Measurements from ENCODE around the gene NUDT14. TPM values are rescaled to one million over a fixed set of nuclear protein-coding genes. Genes with fewer than 3 reads are reported as not detected.

The NUDT14 gene
- total RNA-seq, 4 donors from 2014 or later: 11.0 to 22.3 (median 13.2) TPM; not detected in 1

- no peaks in the 10 kb centered on the region for H3K36me3 ChIP-seq
- TF ChIP-seq CTCF (IDR thresholded peaks at IDR 0.05): no peak
- no peak for TF ChIP-seq POLR2A (IDR thresholded peaks at IDR 0.05)
- DNase-seq: no peak
- no peaks in the 10 kb centered on the region for H3K4me1 ChIP-seq
- intact Hi-C loops (cut with DNase I; ENCODE audit: low total_unique reads): no loop called here
- H3K27me3 ChIP-seq: no peaks in the 10 kb centered on the region
- H3K4me3 ChIP-seq: no peak overlapping the region
- H3K9me3 ChIP-seq: no peaks in the 10 kb centered on the region
- H3K27ac ChIP-seq: no peak overlapping the region
Measured at GRCh38 chr14:105155071-105155651, 26.0 kb downstream of the NUDT14 start.

GRCh38 chr14:105154476-105154871 lies 26.6 kb downstream of the NUDT14 start:
- no peaks in the 10 kb centered on the region for H3K36me3 ChIP-seq
- intact Hi-C loops (cut with DNase I; ENCODE audit: low total_unique reads): no loop called here
- no peaks in the 10 kb centered on the region for H3K9me3 ChIP-seq
- H3K27ac ChIP-seq: peak overlapping the region in 1 of 2 donors; percentile 25
- H3K4me1 ChIP-seq: no peaks in the 10 kb centered on the region
- no peak for TF ChIP-seq POLR2A (IDR thresholded peaks at IDR 0.05)
- TF ChIP-seq CTCF (IDR thresholded peaks at IDR 0.05): no peak
- no peak overlapping the region for H3K4me3 ChIP-seq
- no peak for DNase-seq
- H3K27me3 ChIP-seq: no peaks in the 10 kb centered on the region

- TF ChIP-seq CTCF (IDR thresholded peaks at IDR 0.05) (no peak), POLR2A (IDR thresholded peaks at IDR 0.05) (no peak)
- Histone ChIP-seq H3K27me3 (no peaks in the 10 kb centered on the region), H3K9me3 (no peaks in the 10 kb centered on the region), H3K4me3 (no peak overlapping the region), H3K27ac (peak overlapping the region in 1 of 2 donors; percentile 25), H3K4me1 (no peaks in the 10 kb centered on the region), H3K36me3 (no peaks in the 10 kb centered on the region)
- no peak for DNase-seq
- intact Hi-C loops (cut with DNase I; ENCODE audit: low total_unique reads): no loop called here
Measured at GRCh38 chr14:105153739-105154475, 27.2 kb downstream of the NUDT14 start.

- no peaks in the 10 kb centered on the region for H3K36me3 ChIP-seq
- no peaks in the 10 kb centered on the region for H3K4me1 ChIP-seq
- DNase-seq: peak in 1 of 2 donors; percentile 52
- no peaks in the 10 kb centered on the region for H3K9me3 ChIP-seq
- TF ChIP-seq CTCF (IDR thresholded peaks at IDR 0.05) (no peak), POLR2A (IDR thresholded peaks at IDR 0.05) (no peak)
- H3K4me3 ChIP-seq: no peak overlapping the region
- intact Hi-C loops (cut with DNase I; ENCODE audit: low total_unique reads): no loop called here
- H3K27me3 ChIP-seq: no peaks in the 10 kb centered on the region
- peak overlapping the region in 1 of 2 donors; percentile 33 for H3K27ac ChIP-seq
Measured at GRCh38 chr14:105153331-105153731, 27.8 kb downstream of the NUDT14 start.

GRCh38 chr14:105152794-105153241 lies 28.3 kb downstream of the NUDT14 start:
- Histone ChIP-seq H3K27ac (peak overlapping the region; percentile 33 to 41), H3K27me3 (no peaks in the 10 kb centered on the region), H3K9me3 (no peaks in the 10 kb centered on the region), H3K36me3 (no peaks in the 10 kb centered on the region), H3K4me1 (no peaks in the 10 kb centered on the region), H3K4me3 (no peak overlapping the region)
- intact Hi-C loops (cut with DNase I; ENCODE audit: low total_unique reads): no loop called here
- TF ChIP-seq CTCF (IDR thresholded peaks at IDR 0.05): no peak
- no peak for TF ChIP-seq POLR2A (IDR thresholded peaks at IDR 0.05)
- DNase-seq: peak in 1 of 2 donors; percentile 47
